GM12891 (cell line): ENCODE results near the gene PRAMEF14.
"Not testable (repeated sequence)": the region's sequence is repeated elsewhere in the genome, so short reads cannot be mapped to it uniquely, and the experiment has no call there.

Experiments used
- PAX5 ChIP-seq: IDR thresholded peaks from 2 replicates; pipeline ENCODE4 v1.6.1; 2011; ENCODE audit warnings: low read length, moderate library complexity, mild to moderate bottlenecking; ENCODE audit not compliant: insufficient read depth, severe bottlenecking
- POLR2A ChIP-seq: IDR thresholded peaks from 2 replicates; pipeline ENCODE4 v1.6.1; 2011; ENCODE audit warnings: low read depth, low read length, control low read depth
- POLR2AphosphoS5 ChIP-seq: IDR thresholded peaks from 2 replicates; pipeline ENCODE4 v1.6.1; 2011; ENCODE audit warnings: low read depth, low read length, control low read depth
- SPI1 ChIP-seq: IDR thresholded peaks from 2 replicates; pipeline ENCODE4 v1.6.1; 2011; ENCODE audit warnings: low read depth, low read length, control low read depth
- TAF1 ChIP-seq: IDR thresholded peaks from 2 replicates; pipeline ENCODE4 v1.6.1; 2011; ENCODE audit warnings: low read depth, low read length, control low read depth

DNA sequence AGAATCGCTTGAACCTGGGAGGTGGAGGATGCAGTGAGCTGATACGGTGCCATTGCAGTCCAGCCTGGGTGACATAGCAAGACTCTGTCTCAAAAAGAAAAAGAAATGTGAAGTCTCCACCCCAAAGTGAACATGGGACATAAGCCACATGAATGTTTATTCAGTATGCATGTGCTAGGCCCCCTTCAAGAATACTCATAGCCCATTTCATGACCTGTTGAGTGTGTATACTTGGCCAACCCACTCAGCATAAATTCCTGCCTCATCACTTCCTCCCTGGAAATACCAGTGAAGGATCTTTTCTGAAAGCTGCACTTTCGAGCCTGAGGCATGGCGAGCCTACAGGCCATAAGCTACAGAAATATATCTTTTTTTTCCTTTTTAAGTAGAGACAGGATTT lies 18.0 kb upstream of the PRAMEF14 start:
- not testable (repeated sequence) for TF ChIP-seq POLR2A, TAF1, POLR2AphosphoS5, PAX5, SPI1
